HT1080 (cell line): ENCODE results near the gene MEI1. TPM values are rescaled to one million over a fixed set of nuclear protein-coding genes. Genes with fewer than 3 reads are reported as not detected.

Source experiments
- DNase-seq: peaks from one replicate; pipeline ENCODE4 v3.0.0-alpha.2; 2015; ENCODE audit warnings: low read depth
- small RNA-seq: library from RNA; depleted of rRNA; stranded (forward); fragments of <200 nt; gene quantifications from one replicate; pipeline ENCODE3, GENCODE V24; 2014
- total RNA-seq: library from RNA; depleted of rRNA; stranded (reverse); fragments of >200 nt; shearing (Covaris generic); gene quantifications from 2 replicates; pipeline ENCODE4 v1.2.3, GENCODE V29; 2014; rRNA removed

Gene MEI1
- total RNA-seq, 1 experiment from 2014 or later, result 1.4 TPM

- no peak for DNase-seq
These were observed 137.2 kb downstream of the MEI1 start for GRCh38 chr22:41836551-41836950.

- DNase-seq, result no peak
These were observed 139.7 kb downstream of the MEI1 start for GRCh38 chr22:41838842-41839618.

GRCh38 chr22:41840216-41840615, 140.9 kb downstream of the MEI1 start:
- DNase-seq, result no peak

GRCh38 chr22:41841085-41841712, 141.9 kb downstream of the MEI1 start:
- DNase-seq, result no peak

DNA sequence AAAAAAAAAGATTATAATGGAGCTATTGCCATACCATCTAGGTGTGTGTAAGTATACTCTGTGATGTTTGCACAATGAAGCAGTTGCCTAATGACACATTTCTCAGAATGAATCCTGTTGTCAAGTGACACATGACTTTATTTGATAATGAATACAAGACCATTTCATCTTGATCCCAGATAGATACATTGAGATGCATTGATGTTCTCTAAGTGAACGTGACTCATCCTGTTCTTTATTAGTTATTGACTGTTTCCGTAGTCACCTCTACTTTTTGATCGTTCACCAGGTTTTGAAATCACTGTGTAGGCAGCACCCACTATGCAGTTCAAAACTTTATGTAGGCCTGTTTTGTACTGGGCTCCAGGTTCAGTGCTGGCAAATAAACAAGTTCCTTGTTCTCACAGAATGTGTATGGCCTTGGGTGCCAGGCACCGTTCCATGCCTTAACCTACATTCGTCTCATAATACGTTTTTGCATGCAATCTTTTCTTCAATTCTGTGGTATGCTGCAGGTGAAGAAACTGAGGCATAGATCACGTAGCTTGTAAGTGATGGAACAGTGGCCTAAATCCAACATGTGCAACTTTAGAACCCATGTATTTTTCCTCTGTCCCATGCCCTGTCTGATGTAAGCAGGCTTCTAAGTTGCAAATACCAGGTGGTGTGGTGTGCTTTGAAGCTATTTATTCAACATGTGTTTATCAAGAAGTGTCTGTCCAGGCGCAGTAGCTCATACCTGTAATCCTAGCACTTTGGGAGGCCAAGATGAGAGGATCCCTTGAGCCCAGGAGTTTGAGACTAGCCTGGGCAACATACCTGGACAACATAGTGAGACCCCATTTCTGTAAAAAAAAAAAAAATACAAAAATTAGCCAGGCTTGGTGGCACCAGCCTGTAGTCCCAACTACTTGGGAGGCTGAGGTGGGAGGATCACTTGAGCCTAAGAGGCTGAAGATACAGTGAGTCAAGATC, 144.0 kb downstream of the MEI1 start:
- DNase-seq, result no peak

DNA sequence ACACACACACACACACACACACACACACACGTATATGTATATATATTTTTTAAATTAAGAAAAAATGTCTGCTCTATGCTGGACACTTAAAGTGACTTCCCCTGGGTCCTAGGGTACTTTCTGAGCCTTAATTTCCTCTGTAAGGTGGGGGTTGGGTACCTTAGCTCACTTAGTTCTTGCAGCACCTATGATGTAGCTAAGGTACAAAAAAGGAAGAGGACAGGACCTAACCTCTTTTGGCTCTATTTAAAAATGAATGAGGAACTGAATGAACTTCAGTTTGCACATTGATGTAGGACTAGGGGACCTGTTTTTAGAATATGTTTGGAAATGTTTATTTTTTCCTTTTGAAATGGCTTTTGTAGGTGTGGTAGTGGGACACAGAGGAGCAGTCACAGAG, 144.7 kb downstream of the MEI1 start:
- DNase-seq, result no peak

- no peak for DNase-seq
These were observed 145.2 kb downstream of the MEI1 start for GRCh38 chr22:41844513-41844912.

DNA sequence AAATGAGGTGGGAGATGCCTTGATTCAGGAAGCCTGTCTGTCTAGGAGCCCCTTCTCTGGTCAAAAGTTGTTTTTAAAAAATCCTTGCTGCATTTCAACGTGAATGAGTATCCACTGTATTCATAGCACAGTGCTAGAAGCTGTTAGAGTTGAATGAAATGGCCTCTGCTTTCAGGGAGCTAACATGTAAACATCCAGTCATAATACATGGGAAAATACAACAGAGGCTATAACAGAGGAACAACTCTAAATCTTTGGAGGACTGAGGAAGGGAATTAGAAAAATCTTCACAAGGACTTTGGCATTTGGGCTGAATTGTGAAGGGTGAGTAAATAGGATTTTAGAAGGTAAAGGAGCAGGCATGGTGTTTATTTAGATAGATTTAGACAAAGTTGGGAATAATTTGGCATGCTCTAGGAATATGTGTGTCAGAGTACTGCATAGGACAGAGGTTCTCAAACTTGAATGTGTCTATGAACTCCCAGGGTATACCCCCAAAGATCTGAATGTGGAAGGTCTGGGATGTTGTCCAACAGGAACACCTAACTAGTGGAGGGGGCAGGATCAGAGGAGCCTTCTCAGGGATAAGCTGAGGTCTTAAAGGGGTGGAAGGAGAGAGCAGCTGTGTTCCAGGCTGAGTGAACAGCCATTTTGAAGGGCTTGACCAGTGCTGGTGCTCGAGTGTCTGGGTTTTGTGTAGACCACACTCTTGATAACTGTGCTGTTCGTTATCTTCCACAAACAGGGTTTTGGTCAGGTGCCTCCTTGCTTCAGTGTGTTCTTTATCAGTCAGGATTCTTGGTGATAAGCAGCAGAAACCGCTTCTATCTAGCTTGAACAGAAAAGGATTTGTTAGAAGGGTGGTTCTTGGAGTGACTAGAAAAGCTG, 146.3 kb downstream of the MEI1 start:
- no peak for DNase-seq

GRCh38 chr22:41846268-41846987, 147.1 kb downstream of the MEI1 start:
- no peak for DNase-seq

DNA sequence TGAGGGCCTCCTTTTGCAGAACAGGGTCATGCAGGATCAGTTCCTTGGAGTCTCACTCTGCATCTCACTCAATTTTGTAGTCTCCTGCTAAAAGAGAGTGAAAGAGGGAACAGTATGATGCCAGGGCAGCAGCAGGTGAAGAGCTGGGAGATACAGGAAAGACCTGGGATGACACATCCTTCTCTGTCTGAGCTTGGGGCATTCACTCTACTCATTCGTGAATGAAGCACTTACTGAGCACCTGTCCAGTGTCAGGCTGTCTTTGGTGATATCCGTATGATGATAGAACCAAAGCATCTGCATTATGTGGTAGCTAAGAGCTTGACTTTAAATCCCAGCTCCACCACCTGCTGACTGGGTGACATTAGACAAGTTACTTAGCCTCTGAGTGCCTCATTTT, 148.0 kb downstream of the MEI1 start:
- DNase-seq, result no peak

DNA sequence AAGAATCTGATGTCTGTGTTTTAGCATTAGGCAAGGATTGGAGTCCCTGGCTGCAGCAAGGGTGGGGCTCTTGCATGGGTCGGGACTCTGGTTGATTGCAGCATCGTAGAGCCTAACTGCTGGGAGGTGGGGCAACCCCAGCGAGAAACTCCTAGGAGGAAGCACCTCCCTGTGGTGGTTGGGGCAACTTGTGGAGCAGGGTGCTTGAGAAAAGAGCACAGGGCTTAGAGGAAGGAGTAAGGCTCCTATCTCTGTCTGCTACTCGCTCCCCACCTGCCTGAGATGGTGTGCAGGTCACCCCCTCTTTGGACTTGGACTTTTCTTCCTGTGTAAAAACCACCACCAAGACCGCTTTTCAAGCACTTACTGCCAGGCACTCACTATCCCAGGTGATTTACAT, 149.2 kb downstream of the MEI1 start:
- no peak for DNase-seq

Small RNA genes lying within 50 kb of the gene (small RNA-seq; reads per million reads assigned to genes)
- gene HMGN2P10 (not detected), gene RF00019 (not detected), gene RNU6-476P (not detected), gene RNU6ATAC22P (not detected)

Other genes with a start within 250 kb of the MEI1 start
- gene PHF5A, start 230.8 kb upstream of the MEI1 start, total RNA-seq, result 147 and 167 TPM in 2 replicates
- 75.6 and 86.8 TPM in 2 replicates for gene ACO2, start 230.4 kb upstream of the MEI1 start, total RNA-seq
- gene POLR3H, start 155.0 kb upstream of the MEI1 start, total RNA-seq, result 21.5 and 26.6 TPM in 2 replicates
- 0.08 and 0.13 TPM in 2 replicates for gene CSDC2, start 138.5 kb upstream of the MEI1 start, total RNA-seq
- 7.2 and 9.1 TPM in 2 replicates for gene PMM1, start 109.7 kb upstream of the MEI1 start, total RNA-seq
- gene DESI1, start 78.5 kb upstream of the MEI1 start, total RNA-seq, result 71.2 and 102 TPM in 2 replicates
- gene XRCC6, start 78.2 kb upstream of the MEI1 start, total RNA-seq, result 596 and 601 TPM in 2 replicates
- gene SNU13, start 10.6 kb upstream of the MEI1 start, total RNA-seq, result 229 and 305 TPM in 2 replicates
- gene CCDC134, start 101.2 kb downstream of the MEI1 start, total RNA-seq, result 6.4 and 9.8 TPM in 2 replicates
- 62.0 and 75.9 TPM in 2 replicates for gene SREBF2, start 133.6 kb downstream of the MEI1 start, total RNA-seq
- 1.0 and 8.8 TPM in 2 replicates for gene SHISA8, start 215.6 kb downstream of the MEI1 start, total RNA-seq
- 0.02 and 0.03 TPM in 2 replicates for gene TNFRSF13C, start 227.3 kb downstream of the MEI1 start, total RNA-seq
- 54.7 and 66.8 TPM in 2 replicates for gene CENPM, start 247.6 kb downstream of the MEI1 start, total RNA-seq